T-helper 9 cell (primary cell): ENCODE results near the gene CFAP61.
"Not testable (repeated sequence)": the region's sequence is repeated elsewhere in the genome, so short reads cannot be mapped to it uniquely, and the experiment has no call there.

ENCODE experiments used
- DNase-seq: peaks from one replicate; pipeline ENCODE4 v3.0.0-alpha.2; 2020

CFAP61 gene

GRCh38 chr20:20212675-20213096 lies 160.4 kb downstream of the CFAP61 start:
- no peak for DNase-seq

DNA sequence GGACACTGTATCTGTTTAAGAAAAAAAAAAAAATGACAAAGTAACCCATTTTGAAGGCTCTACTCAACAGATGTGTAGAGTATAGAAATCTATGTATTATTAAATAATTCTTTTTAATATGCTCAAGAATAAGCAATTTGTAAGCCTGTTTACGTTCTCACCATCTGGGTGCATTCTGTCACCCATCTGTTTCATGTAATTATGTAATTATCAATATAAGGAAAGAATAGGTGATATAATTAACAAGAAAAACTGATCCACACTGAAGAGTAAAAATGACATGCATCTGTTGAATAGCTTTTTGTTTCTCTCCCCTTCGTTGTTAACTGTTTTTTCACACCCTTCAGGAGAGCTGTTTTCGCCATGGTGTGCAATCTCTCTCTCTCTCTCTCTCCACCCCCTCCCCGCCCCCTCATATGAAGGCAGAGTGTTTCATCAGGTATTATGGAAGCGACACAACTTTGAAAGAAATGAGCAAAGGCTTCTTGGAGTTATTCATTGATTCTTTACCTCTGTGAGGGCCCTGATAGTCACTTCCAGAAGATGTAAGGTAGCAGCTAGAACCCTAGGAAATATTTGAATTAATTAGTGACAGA lies 161.3 kb downstream of the CFAP61 start:
- no peak for DNase-seq

DNA sequence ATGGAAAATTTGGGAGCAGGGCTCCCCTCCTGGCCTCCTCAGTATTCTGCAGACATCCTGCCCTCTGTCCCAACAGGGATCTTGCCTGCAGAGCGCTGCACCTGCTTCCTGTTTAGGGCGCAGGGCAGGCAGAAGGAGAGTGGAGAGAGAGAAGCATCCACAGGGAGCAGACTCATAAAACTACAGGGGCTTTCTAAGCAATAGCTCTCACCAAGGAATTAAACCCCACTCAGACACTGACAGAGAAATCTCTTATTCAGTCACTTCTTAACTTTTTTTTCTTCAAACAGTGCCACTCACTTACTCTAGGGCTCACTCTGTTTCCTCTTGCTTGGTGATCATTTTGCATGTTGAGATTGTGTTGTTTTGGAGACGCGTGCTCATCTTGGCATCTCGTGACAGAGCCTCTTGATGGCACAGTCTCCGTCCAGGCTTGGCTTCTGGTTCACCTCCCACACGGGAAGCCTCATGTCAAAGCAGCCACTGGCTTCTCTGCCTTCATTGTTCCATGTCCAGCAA lies 162.5 kb downstream of the CFAP61 start:
- no peak for DNase-seq

- no peak for DNase-seq
Measured at GRCh38 chr20:20215976-20216727, 163.8 kb downstream of the CFAP61 start.

DNA sequence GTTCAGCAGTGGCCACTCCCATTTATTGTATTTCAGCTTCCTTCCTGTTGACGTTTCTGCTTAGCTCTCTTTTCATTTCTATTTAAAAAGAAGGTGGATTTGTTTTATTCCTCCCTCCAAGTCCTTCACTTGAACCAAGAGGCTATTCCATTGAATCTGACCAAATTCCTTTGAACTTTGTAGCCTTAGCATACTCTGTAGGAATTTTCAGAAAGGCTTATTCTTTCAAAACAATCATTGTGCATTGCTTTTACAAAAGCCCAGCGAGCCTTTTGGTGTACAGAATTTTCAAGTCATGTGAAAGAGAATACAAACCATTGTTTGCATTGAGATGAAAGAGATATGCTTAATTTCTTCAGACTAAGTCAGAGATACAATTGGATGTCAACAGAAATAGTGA lies 164.6 kb downstream of the CFAP61 start:
- DNase-seq: no peak

DNA sequence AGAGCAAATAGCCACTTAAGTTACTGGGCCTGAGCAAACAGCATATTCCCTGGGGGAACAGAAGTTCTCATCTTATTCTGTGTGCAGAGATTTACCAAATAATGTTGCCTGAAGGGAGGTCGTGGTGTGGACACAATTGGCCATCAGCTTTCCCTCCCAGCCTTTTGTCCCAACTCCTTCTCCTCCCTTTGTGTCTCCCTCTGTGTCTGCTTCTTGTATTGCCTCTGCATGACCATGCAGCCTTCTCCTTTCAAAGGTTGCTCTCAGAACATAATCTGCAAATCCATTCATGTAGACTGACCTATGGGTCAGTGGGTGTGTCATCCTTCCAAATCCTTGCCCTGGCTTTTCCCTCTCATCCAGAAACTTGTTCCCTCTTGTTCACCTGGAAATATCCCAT lies 165.3 kb downstream of the CFAP61 start:
- no peak for DNase-seq

- not testable (repeated sequence) for DNase-seq
Measured at GRCh38 chr20:20218106-20218505, 165.8 kb downstream of the CFAP61 start.

- no peak for DNase-seq
Measured at GRCh38 chr20:20219016-20219415, 166.7 kb downstream of the CFAP61 start.

DNA sequence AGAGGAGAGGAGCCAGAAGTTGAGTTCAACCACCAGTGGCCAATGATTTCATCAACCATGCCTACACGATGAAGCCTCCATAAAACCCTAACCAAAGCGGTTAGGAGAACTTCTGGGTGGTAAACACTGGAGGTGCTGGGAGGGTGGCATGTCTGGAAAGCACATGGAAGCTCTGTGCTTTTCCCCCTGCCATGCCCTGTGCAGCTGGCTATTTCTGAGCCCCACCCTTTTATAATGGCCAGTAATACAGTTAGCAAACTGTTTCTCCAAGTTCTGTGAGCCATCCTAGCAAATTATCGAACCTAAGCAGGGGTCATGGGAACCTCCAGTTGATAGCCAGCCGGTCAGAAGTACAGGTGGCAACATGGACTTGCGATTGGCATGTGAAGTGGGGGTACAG lies 167.8 kb downstream of the CFAP61 start:
- no peak for DNase-seq

DNA sequence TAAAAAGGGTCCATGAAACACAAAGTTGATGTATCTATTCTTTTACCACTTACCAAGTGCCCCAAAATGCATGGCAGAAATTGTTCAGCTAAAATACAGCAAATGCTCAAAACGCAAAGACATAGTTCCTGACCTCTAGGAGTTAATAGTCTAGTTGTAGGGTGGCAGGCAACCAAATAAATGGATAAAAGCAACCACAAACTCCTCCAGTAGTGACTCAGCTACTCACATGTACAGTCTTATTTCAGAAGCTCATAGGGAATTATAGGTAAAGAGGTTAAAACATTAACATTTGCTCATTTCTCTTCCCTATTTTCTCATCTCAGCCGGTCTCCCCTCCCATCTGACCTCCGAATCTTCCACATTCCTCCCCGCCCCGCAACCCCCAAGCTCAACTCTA lies 171.6 kb downstream of the CFAP61 start:
- no peak for DNase-seq

GRCh38 chr20:20224806-20225205 lies 172.5 kb downstream of the CFAP61 start:
- no peak for DNase-seq

- DNase-seq: no peak
Measured at GRCh38 chr20:20225325-20226043, 173.2 kb downstream of the CFAP61 start.

DNA sequence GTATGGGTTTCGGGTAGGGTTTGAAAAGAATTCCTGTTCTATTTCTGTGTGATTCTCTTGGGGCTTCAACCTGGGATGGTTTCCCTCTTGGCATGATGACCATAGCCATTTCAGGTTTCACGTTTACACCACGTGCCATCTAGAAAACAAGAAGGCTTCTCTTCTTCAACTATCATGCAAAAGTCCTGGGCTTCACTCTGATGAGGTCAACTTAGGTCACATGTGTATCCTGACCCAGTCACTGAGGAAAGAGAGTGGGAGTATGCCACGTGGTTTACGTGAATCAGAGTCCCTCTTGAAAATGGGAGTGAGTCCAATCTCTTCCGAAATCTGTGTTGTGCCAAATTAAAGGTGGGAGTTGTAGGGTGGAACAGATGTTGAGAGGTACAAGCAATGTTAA lies 174.2 kb downstream of the CFAP61 start:
- no peak for DNase-seq

- no peak for DNase-seq
Measured at GRCh38 chr20:20227013-20227571, 174.8 kb downstream of the CFAP61 start.

GRCh38 chr20:20228351-20228750 lies 176.0 kb downstream of the CFAP61 start:
- DNase-seq: no peak

GRCh38 chr20:20229595-20229994 lies 177.3 kb downstream of the CFAP61 start:
- DNase-seq: no peak

GRCh38 chr20:20230741-20231140 lies 178.4 kb downstream of the CFAP61 start:
- no peak for DNase-seq

- DNase-seq: no peak
Measured at GRCh38 chr20:20231528-20232298, 179.4 kb downstream of the CFAP61 start.

DNA sequence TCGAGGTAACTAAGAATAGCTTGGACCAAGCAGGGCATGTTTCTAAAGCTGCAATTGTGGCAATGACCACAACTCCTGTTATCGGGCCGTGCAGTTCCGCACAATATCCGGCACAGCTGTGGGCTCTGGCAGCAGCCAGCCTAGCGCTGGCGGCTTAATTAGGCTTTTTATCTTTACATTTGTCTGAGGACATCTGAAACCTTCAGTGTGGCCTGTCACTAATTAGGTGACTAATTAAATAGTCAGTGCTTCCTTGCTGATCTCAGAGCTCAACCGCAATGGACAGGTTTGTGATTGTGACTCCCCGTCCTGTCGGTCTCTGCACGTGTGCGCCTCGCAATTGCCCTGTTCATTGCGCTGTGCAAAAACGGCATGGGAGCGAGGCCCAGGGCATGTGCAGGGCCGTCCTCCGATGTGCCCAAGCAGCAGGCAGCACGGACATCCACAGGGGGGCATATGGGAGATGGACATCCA lies 180.7 kb downstream of the CFAP61 start:
- DNase-seq: no peak

DNA sequence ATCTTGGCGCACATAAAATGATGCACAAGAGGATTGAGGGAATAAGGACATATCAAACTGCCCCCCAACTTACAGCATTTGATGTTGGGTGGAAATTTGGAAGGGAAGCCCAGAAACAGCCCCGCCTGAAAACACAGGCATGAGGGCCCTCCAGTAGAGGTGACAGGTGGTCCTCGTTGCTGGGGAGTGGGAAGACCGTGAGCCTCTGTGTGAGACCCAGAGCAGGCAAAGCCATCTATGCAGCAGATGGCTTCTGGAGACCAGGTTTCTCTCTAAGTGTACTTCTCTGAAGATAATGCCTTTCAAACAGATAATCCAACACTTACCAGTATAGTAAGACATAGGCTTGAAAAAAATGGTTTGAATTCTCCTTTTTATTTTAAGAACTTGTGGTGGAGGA lies 183.3 kb downstream of the CFAP61 start:
- DNase-seq: no peak

DNA sequence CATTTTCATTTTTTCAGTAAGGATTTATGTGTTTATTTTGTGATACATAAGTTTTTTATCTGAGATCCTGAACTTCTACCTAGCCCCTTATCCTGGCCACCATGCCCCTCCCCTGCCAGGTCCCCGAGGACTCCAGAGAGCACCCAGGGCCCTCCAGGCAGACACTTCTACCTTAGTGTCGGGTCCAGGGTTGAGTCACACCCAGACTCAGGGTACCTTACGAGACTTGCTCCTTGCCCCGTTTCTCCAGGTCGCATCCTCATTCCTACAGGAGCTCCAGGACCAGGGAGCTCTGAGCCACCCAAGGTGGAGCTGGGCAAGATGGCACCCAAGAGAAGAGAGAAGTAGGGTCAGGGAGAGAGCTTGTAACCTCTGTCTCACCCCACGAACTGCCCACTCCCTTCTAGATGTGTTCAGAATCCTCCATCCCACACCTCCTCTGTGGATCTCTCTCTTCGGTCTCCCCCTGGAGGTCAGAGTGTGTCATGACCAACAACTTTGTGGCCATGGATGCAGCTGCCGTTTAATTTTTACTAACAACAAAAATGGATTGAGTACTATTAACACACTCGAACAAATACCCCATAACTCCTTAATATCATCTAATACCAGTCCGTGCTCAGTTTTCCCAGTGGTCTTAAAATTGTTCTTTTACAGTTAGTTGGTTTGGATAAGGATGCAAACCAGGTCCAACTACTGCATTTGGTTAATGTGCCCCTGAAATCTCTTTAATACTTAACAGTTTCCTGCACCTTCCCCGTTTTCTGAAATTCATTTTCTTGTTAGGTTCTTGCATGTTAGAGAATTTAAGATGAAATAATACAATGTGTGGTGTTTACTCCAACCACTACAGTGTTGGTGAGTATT lies 185.0 kb downstream of the CFAP61 start:
- DNase-seq: no peak
